Measurements from ENCODE around the gene ARHGAP24.
"Not testable (repeated sequence)": the region's sequence is repeated elsewhere in the genome, so short reads cannot be mapped to it uniquely, and the experiment has no call there.

ARHGAP24 gene

DNA sequence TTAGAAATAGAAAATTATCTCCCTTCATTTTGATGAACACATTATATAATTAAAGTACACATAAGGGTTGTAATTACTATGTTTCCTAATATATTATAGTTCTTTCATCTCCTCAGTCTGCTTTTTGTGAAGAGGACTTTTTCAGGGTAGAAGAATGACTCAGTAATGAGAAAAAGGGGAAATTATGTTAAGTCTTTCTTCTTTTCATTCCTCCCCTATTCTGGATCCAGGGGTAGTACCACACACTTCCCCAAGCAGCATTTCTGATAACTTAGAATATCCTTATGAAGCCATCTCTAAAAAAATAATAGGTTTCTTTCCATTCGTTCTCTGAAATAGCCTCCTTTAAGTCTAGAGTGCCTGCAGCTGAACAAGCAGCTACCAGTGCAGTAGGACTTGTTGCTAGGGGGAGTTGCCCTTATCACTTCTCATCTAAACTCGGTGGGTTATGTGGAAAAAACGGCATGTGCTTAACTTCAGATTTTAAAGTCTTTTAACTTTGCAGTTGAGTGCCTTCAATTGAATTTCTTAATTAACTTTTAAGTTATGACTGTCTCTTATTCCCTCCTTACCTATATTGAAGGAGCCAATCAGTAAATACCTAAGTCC, 184.8 kb downstream of the ARHGAP24 start:
- no peak for DNase-seq

DNA sequence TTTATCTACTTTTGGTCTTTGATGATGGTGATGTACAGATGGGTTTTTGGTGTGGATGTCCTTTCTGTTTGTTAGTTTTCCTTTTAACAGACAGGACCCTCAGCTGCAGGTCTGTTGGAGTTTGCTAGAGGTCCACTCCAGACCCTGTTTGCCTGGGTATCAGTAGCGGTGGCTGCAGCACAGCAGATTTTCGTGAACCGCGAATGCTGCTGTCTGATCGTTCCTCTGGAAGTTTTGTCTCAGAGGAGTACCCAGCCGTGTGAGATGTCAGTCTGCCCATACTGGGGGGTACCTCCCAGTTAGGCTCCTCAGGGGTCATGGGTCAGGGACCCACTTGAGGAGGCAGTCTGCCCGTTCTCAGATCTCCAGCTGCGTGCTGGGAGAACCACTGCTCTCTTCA, 191.7 kb downstream of the ARHGAP24 start:
- DNase-seq, result not testable (repeated sequence)

DNA sequence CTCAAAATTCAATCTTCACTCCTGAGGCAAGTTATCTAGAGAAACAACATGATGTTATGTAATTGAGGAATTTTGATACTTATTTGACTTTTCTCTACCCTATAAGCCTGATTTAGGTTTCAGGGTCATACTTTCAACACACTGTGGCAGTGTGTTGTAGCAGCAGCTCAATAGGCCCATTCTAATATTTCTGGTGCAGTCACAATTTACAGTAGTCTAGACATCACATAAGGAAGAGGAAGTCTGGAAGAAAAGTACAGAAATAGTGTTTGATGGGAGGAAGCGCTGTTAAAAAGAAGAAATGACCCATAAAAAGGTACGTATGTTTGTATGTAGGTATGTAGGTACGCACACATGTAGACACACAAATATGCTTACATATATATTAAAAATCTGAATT, 194.3 kb downstream of the ARHGAP24 start:
- DNase-seq, result no peak

DNA sequence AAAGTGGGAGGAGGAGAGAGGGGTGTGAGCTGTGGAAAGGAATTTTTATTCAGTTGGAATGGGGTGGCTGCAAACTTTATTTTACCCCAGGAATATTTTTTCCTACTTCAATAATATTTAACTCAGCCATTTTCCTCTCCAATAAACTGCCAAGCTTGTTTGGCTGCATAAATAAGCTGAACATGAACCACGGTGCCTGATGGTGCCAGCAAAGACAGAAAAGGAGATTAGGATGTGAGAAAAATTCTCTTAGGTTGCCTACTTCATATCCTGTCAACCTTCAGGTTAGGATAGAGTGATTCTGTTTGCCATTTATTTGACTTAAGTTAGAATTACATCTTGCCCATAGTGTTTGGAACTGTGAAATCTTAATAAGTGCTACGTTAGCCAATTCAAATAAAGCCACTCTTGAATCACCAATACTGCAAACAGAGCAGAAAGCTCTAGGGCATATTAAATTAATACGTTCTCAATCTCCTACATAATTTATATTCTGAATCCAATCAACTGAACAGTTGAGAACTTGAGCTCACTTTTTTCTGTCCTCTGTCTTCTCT, 195.1 kb downstream of the ARHGAP24 start:
- DNase-seq, result no peak

DNA sequence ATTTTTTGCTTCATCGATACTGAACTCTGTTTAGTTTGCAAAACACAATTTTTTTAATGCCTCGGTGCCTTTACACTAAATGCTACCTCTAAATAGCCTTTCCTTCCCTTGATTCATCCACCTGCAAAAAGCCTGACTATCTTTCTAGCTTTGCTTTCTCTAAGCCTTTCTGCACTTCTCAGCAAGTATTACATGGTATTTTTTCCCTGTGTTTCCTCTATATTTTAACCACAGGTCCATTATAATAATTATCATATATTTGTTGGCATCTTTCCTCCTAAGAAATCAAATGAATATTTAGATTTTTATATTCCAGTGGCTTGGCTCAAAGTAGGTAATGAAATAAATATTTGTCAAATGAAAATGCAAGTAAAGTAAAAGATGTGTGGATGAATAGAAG, 196.2 kb downstream of the ARHGAP24 start:
- DNase-seq, result no peak

DNA sequence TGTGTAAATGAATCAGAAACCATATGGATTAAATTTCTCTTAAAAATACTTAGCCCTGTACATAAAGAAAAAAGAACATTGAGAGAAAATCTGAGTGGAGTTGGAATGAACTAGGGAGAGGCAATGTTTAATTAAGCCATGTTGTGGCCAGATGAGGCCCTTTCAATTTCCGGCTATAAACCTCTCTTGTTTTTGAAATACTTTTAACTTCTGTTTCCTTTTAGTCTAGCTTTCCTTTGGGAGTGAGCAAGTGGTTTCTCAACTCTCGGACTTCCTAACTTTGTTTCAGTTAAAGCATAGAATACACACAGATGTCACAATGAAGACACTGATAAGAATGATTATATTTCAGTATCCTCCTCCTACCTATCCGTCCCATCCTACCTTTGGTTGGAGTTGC, 197.2 kb downstream of the ARHGAP24 start:
- no peak for DNase-seq

DNA sequence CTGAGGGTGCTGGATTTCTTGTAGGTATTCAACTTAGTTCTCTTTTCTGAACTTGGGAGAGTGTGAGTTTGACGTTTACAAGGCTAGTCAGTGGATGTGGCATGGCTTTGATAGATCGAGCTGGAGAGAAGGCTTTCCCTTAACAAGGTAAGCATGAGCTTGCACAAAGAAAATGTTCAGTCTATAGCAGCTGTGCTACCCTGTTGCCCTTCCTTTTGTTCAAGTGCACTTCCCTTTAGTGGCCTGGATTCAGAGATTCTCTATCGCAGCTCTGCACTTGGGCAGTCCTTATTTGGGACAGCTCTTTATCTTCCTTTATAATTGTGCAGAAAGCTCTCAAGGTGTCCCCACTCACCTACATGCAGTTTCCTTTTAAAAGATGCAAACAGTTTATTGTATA, 198.0 kb downstream of the ARHGAP24 start:
- DNase-seq, result no peak

DNA sequence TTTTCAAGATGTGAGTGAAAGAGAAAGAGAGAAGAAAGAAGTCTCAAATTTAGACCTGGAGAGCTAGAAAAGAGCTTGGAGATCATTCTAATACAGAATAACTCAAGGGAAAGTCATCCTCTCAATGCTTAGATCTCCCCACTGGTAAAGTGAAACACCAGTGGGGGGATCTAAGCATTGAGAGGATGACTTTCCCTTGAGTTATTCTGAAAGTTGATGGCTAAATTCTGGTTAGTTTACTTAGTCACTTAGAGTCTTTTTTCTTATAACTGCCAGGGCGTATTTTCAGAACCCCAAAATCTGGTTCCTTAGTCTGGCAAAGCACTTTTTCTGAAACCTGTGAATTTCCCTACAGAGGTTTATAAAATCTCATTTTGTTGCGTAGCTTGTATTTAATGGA, 198.6 kb downstream of the ARHGAP24 start:
- no peak for DNase-seq

DNA sequence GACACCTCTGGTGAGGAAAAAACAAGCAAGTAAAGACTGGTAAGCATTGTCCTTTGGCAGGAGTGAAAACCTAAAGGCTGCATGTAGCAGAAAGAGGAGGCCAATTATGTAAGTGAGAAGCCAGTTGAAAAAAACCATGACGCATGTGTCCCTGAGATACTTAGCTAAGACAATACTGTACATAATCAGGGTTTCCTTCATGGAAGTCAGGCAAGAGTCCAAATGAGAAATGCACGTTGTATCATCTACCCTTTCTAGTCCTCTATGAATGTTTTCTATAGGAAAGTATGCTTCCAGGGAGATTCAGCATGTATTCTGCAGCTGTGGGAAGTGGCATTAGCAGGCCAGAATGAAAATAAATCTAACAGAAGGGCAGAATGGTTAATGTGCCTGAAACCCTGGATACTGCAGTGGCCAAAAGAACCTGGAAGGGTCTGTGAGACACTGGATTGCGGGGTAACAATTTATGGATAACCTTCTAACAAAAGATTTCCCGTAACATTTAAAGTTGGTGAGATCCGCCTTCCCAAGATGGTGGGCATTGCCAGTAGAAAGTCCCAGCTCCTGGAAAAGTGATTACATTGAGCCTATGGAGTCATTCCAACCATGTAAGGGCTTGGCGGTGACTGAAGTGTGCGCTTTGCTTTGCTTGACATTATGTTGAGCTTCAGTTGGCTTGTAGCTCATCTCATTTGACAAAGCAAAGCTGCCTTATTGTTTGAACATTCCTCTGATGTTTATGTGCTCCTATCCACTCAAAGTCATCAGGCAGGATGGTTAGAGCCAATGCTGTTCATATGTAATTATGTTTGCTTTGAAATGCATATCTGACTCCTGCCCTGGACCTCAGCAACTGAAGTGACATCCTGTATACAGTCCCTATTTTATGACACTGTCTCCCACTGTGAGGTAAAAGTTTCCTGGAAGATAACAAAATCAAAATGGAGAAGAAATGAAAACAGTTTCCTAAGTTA, 200.4 kb downstream of the ARHGAP24 start:
- DNase-seq, result no peak

DNA sequence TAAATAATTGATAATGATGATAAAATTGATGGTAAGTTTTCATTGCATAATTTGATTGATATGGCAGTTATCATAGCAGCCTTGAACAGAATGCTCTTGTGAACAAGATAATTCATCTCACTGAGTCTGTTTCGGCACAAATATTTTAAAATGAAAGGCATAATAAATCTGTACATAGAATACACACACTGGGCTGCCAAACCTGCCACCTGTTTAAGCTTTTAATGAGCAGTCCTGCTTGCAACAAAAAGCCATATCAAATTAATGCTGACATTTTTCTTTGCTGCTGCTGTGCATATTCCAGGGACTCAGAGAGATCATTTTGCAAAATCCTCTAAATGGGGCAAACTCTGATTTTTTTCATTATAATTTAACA, 201.1 kb downstream of the ARHGAP24 start:
- DNase-seq, result no peak

DNA sequence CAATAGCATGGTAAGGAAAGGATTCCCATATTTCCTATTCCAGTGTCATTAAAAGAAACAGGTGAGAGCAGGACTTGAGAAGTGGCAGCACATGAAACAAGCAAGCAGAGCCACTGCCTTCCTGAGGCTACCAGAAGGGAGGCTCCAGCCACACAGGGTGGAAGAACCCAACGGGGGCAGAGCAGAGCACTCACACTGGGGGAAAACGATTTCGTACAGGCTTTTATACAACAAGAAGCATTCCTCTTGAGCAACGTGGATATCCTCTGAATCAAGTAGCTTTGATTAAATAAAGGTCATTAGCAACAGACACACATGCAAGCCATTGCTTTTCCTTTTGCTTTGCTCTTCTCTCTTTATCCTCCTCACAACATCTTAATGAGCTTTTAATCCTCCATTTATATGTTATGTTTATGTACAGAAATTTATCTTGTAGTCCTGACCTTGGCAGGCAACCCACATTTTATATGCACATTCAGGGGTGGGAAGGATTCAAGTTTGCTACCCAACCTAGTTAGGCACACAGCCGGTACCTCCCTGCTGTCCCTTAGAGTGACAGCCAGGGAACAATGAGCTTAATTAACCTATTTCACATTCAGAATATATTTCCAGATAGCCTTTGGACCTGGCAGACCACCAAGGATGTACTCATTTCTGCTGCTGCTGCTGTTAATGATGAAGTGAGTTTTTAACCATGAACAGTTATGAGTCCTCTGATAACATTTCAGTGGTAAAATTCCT, 202.1 kb downstream of the ARHGAP24 start:
- DNase-seq, result no peak

DNA sequence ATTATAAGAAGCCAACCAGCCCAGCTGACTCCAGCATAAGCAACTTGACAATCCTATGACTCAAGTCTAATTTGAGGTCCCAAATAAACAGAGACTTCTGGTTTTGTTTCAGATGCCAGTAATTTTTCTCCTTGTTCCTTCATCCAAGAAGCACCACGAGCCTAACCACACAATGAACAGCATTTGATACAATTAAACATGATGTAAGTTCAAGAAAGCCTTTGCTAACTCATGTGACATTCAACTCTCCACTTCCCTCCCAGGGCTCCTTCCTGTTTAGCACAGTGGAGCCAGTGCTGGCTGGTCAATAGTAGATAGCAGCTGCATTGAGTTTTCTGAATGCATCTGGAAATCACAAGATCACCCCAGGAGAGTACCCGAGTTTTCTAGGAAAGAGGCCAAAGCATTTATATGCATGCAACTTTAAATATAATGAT, 206.3 kb downstream of the ARHGAP24 start:
- DNase-seq, result no peak

DNA sequence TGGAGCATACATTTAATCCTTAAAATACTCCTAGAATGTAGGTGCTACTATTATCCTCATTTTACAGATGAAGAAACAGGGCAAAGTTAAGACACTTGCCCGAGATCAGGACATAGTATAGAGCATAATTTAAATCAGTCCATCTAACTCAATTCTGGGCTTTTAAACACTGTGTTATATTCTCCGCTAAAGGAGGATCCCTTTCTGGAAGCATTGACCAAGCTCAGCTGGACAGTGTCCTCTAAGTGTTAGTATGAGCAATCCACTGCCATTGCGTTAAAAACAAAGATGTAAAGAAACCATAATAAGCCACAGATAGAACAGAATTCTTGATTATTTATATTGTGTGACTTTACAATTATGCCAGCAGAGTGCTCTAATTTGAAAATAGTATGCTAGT, 207.0 kb downstream of the ARHGAP24 start:
- no peak for DNase-seq

DNA sequence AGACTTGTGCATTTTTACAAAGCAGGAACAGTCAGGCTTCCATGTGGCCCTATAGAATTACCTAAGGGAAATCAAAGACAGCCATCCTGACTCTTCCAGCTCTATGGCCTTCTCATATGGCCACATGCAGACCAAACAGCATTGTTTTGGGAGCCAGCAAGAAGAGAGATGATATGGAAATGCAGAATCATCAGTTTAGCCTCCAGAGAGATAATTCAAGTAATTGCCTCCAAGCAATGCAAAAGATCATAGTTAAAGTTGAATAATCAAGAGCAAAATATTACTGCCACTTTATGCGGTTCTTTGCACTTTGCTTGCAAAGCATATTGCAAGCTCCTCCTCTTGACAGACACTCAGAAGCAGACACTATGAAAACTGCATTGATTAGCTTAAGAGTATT, 207.4 kb downstream of the ARHGAP24 start:
- DNase-seq, result no peak

DNA sequence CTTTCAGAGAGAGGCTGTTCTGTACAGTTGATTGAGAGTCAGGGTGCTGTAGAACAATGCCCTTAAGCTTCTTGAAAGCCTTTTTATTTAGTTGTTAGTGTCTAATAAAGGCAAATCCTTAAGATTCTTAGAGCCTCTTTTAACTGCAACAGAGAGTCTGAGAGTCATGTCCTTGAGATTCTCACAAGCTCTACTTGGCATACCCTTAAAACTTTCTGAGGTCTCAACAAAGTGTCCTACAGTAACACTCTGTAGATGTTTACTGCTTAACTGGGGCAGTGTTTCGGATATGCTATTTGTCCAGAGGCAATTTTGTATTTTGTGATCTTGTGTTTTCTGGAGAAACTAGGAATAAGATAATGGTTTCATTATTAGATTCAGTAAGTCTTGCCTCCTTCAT, 209.7 kb downstream of the ARHGAP24 start:
- DNase-seq, result no peak

DNA sequence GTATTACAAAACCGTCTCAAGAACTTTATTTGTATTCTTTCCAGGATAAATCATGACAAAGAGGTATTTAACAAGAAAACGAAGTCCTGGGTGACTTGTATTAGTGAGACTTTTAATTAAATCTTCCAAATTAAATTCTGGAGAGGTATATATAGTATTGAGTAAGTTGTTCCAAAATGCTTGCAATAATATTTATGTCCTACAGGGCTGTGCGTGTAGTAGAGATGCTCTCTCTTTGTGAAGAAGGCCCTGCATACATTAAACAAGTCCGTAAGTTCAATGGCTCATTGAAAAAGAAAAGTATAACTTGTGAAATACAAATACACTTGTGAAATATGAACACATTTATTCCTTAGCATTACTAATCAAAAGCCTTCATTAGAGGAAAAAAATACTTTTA, 211.4 kb downstream of the ARHGAP24 start:
- DNase-seq, result no peak

DNA sequence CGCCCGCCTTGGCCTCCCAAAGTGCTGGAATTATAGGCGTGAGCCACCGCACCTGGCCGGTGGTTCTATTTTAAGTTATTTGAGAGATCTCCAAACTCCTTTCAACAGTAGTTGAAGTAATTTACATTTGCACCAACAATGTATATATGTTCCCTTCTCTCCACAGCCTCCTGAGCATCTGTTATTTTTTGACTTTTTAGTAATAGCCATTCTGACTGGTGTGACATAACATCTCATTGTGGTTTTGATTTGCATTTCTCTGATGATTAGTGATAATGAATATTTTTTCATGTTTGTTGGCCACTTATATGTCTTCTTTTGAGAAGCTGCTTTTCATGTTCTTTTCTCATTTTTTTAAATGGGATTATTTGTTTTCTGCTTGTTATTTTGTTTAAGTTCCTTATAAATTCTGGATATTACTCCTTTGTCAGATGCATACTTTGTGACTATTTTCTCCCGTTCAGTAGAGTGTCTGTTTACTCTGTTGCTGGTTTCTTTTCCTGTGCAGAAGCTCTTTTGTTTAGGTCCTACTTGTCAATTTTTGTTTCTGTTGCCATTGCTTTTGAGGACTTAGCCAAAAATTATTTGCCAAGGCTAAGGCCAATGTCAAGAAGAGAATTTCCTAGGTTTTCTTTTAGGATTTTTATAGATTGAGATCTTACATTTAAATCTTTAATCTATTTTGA, 213.2 kb downstream of the ARHGAP24 start:
- no peak for DNase-seq

DNA sequence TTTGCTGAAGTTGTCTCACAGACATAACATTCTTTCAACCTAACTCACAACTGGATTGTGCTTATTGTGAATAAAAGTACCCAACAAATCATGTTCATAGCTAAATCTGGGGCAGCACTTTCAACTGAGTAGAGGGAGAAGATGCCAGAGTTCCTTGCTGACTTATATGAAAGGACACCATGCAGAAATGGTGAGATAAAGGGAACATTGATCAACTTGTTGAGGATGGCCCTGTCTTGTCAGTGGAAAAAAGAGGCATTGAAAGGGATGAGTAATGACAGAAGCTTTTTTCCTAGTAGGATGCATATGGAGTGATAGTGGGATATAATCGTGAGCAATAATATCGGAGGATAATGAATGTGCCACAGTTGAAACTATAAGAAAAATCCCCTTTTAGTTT, 221.7 kb downstream of the ARHGAP24 start:
- no peak for DNase-seq

DNA sequence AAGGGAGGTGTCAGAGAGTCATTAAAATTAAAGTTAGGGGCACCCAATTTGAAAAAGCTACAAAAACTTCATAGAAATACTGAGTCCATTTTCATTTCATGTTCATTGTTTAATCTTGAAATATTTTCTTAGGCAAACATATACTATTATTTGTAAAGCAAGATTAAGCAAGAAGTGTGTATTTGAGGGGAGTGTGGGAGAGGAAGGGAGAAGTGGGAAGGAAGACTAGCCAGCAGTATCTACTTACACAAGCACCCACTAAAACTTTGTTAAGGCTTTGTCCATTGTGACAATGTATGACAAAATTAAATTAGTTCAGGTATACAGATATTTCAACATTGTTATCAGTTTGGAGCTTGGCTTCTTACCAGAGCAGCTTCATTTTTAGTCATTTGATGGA, 222.9 kb downstream of the ARHGAP24 start:
- no peak for DNase-seq

DNA sequence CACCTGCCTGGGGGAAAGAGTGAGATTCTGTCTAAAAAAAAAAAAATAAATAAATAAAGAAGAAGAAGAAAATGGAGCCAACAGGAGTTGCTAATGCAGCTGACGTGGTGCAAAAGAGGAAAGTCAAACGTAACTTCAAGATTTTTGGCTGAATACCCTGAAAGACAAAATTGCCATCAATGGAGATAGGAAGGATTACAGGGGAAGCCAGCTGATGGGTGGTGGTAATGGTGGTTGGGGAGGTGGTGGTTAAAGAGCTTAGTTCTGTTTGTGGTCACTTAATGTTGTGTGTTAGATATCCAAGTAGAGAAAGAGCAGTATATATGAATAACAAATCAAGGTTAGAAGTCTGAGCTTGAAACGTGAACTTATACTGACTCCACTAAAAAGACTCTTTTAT, 225.4 kb downstream of the ARHGAP24 start:
- DNase-seq, result no peak

DNA sequence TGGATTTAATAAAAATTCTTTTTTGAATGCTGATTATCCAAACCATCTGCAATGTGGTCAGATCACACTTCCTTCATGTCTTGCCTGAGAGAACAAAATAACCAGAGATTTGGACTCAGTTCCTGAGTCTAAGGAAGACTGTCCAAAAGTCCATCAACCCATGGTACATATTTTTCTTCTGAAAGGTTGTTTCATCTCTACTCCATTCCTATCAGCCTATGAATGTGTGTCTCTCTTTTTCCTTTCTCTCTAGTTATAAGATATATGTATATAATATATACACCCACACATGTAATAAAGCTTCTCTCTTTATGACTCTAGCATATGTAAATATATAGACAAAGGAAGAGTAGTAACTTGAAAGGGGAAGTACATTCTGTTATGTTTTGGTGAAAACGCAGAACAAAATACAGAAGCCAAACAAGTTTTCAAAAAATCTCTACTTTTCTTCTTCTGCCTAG, 226.9 kb downstream of the ARHGAP24 start:
- no peak for DNase-seq

DNA sequence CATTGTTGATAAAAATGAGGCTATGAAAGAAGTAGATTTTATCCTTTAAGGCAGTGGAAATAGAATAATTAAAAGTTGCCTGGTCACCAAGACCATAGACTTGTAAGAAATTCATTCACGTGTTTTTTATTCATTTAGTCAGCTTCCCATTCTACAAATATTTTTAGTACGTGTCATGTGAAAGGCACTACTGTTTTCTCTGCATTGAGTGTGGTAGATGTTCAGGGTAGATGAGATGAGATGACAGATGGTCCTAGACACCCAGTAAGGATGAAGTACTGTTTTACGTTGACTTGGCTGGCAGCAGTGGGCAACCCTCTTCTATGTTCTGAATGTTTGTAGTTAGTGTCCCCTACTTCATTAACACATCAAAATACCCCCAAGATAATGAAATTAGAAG, 228.1 kb downstream of the ARHGAP24 start:
- DNase-seq, result no peak

DNA sequence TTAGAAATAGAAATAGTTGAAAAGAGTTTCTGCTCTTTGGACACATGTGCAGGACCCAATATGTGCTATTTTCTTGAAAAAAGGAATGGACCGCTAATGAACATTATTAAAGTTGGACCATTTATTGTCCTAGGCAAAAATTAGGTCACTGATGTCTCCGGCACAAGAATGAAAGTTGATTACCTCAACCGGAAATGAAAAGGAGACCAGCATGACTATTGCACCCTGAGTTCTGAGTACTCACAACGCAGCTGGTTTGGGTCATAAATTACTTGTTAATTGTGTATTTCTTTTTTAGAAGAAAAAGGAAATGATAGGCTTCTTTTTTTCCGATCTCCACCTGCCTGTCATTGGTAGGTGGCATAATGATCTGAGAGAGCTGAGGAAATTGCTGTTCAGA, 232.7 kb downstream of the ARHGAP24 start:
- no peak for DNase-seq
